Activated CD4-positive, alpha-beta T cell treated with anti-CD3 and anti-CD28 coated beads for 48 hours (primary cell): ENCODE results near the gene C12orf42.
A peak's percentile ranks its signal among the peaks of the same experiment; 100 is the strongest.

Experiments used
- DNase-seq: peaks from one replicate; pipeline ENCODE4 v3.0.0-alpha.2; 2020

The C12orf42 gene

DNA sequence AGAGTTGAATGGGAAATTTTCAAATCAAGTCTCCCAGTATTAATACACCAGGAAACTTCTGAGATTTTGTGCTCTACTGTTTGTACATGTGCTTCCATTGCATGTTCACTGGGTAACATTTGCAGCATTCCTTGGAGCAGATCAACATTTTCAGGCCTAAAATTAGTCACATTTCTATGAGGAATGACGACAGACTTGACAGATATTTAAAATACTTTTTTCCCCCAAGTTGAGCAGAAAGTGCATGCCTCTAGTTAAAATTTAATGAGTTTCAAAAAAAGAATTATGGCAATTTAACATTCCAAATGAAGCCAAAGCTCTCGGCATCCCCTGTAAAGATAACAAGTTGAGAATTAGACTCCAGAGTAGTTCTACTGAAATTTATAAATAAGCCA is 72.3 kb downstream of the C12orf42 start:
- DNase-seq = no peak

DNA sequence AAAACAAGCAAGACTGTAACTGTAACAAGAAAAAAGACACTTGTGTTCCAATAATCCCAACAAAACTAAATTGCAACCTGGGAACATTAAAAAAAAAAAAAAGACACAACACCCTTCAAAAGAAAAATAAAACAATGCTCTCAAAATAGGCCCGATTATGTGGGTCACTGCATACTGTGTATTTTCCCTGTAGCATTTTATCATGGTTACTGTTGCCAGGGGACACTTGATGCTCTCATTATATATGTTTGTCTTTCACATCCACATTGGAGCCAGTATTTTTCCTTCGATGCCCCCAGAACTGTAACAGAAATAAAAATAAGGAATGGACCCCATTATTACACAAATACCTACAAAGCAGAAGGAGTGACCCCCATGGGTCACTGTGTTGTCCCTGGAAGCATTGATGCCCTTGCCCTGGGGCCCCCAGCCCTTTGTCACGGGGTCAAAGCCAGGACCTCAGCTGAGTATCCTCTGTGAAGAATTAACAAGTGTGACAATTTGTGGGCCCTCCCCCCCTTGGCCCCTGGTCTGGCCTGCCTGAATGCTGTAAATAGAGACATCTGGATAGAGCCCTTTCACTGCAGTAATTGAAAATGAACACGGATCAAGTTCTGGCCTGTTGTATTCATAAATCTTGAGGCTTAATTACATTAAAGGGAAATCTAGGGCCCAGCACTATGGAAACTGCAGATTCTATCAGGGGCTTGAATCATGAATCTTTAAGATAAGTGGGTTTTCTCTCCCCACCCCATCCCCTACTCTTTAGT is 72.8 kb downstream of the C12orf42 start:
- no peak for DNase-seq

DNA sequence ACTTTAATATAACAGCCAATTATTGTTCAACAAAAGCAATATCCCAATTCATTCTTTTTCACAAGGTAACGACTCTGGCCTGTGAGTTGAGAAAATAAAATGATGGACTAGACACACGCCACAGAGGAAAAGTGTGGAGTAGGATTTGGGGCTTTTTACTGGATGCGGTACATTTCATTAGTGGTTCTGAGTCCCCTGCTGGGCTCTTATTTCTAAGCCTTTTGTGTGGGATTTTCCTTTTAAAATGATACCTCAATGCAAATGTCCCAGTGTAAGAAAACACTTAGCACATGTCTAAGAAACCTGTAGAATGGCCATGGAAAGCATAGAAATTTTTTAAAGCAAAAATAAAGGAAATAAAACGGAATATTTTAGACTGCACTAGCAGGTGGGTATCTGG is 73.4 kb downstream of the C12orf42 start:
- no peak for DNase-seq

DNA sequence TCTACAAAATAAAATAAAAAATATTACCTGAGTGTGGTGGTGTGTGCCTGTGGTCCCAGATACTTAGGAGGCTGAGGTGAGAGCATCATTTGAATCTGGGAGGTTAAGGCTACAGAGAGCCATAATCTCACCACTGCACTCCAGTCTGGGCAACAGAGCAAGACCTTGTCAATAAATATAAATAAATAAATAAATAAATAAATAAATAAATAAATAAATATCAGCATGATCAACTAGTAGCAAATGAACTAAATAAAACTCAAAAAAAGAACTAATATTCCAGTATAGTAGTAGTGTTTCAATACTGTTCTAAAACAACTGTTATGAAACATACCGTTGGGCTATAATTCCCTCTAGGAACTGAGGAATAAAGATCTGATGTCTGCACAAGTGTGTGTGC is 74.4 kb downstream of the C12orf42 start:
- no peak for DNase-seq

DNA sequence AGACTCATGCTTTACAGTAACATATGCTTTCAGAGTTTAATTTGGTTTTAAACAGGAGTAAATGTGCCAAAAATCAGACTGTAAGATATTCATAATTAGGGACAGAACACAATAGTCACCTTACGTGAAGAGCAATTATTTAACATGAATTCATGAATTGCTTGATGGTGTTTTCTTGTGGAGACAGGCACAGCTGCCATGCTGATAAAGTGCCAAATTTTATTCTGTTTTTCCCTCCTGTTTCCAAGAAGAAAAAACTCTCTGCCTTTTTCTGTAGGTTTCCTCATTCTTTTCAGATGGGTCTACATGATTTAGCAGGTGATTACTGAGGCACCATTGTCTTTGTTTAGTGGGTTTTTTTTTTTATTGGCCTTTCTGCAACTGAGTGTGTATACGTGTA is 80.1 kb downstream of the C12orf42 start:
- DNase-seq = no peak

DNA sequence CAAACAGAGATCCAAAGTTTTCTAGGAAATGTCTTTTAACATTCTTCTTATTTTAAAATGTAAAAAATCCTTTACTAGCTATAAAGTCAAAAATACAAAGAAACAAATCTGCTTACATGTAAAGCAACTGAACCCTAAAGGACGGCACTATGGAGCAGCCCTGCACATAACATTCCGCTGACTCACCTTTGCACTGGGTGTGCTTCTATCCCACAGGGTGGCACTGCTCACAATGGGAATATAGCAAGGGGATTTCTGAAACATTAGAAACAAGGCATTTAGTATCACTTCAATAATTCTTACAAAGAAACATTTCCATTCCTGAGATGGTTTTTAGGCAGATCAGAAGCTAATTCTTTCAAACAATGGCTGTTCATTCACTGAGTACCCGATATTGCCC is 94.3 kb downstream of the C12orf42 start:
- DNase-seq = peak; percentile 11

DNA sequence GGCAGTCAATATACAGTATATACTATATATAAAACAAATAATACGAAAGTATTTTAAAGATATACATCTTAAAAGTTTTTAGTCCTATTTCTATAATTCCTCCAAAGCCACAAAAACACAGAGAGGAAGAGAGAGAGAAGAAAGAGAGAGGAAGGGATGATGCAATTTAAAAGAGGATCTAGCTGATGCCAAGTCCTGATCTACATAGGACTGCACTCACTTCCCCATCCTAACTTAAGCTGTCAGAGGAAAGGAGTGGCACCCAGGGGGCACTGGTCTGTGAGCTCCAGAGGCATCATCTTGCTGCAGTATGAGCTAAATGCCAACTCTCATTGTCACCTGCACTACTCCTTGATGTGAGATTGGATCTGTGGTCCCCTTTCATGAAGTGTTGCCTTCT is 95.8 kb downstream of the C12orf42 start:
- no peak for DNase-seq

DNA sequence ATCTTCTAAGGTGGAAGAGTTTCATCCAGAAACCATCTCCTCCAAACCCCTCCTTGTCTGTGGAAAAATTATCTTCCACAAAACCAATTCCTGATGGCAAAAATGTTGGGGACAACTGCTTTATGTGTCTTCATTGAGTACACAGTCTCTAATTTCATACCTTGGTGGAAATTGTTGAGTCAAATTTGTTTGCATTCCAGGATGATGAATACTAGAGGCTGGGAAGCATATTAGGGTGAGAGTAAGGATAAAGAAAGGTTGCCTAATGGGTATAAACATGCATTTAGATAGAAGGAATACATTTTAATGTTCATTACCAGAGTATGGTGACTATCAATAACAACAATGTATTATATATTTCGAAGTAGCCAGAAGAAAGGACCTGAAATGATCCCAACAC is 98.2 kb downstream of the C12orf42 start:
- DNase-seq = no peak

DNA sequence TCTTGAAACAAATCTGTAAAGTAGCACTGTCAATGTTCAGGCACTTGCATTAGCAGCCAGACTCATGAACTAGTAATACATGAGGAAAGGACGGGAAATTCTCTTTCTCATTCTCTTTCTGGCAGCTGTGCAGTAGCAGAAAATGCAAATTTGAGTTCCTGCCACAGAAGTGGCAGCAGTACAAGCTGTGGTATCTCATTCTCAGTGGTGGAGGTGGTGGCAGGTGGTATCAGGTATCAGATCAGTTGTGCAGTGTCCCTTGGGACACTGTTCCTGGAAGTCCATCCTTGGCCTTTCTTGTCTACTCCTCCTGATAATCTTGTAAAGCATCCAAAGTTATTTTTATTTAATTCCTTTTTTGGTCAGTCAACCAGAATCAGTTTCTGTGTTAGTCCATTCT is 103.0 kb downstream of the C12orf42 start:
- no peak for DNase-seq

DNA sequence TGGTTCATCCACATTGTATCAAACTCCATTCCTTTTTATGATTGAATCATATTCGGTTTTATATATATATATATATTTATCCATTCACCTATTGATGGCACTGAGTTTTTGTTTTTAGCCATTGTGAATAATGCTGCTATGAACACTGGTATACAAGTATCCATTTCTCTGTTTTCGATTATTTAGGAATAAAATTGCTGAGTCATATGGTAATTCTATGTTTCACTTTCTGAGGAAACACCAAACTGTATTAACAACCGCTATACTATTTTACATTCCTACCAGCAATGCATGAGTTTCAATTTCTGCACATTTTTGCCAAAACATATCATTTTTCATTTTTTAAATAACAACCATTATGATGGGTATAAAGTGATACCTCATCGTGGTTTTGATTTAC is 104.7 kb downstream of the C12orf42 start:
- no peak for DNase-seq

DNA sequence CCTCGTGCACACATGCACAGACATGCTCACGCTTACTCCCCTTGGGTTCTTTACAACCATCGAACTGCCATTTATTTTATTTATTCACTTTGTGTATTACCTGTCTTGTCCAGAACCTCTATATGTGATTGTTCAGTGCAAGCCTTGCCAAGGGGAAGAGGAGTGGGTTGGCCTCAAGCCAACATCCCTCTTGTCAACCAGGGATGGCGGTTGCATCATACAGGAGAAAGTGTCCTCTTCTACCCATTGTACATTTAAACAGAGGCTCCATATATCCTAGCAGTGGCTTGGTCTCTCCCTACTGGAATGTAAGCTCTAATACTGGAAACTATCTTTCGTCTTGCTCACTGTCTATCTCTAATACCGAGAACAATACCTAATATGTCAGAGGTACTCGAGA is 108.4 kb downstream of the C12orf42 start:
- DNase-seq = no peak

DNA sequence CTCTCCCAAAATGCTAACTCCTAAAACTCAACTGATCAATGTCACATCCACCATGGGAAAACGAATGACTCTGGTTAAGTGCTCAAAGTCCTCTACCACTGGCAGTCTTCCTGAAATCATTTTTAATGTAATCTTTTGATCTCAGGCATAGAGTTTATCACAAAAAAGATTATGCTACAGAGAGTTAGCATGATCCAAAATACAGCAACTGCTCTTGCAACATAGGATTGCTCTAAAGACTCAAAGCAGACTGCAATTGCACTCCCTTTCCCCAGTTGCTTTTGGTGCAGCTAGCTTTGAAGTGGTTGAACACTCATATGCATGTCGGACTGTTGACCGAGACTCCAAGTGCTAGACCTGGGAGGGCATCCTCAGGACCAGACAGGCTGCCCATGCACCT is 109.3 kb downstream of the C12orf42 start:
- DNase-seq = no peak

DNA sequence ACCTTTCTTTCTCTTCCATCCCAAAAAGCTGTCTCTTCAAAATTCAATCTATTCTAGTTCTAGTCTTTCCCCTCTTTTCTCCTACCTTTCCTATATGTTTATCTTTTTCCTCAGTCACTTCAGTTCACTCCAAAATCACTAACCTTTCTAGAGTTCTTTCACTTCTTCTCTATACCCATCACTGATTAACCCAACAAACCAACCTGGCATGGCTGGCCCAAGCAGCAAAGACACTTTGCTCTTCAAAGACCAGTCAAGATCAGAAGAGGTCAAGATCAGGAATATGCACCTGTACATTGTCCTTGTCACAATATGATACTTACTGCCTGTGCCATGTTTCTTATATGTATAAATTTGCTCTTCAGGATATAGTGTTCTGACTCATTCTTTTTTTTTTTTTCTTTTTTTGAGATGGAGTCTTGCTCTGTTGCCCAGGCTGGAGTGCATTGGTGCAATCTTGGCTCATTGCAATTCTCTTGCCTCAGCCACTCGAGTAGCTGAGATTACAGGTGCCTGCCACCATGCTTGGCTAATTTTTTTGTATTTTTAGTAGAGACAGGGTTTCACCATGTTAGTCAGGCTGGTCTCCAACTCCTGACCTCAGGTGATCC is 112.9 kb downstream of the C12orf42 start:
- DNase-seq = no peak

DNA sequence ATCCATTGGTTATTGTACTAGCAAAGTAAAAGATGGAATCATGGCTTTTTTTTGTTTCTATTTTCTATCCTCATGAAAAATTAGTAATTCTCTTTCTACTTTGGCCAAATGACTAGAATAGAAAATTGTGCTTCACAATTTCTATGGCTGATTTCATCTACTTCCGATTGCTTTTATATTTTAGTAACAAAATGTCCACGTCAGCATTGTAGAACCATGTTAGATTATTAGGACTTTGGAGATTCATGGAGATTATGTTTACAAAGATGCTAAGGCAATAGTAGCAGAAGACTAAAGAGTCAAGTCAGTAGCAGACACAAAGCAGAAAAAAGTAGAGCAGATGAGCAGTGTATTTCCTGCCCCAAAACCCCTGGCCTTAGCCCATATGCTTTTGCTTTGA is 113.6 kb downstream of the C12orf42 start:
- no peak for DNase-seq

DNA sequence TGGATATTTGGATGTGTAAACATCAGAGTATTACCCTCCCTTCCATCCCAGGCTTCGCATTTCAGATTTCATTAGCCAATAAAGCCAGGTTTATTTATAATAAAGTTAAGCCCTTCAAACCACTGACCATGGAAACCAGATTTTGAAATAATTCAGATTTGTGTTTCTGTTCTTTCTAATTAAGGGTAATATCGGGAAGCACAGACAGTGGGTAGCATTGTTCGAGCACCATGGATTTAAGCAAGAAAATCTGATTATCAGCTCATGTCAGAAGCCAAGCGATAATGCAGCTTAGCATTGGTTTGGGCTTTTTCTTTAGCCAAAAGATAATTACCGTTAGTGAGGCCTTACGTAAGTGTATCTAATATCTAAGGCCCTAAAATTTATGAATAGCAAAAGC is 116.1 kb downstream of the C12orf42 start:
- DNase-seq = no peak

DNA sequence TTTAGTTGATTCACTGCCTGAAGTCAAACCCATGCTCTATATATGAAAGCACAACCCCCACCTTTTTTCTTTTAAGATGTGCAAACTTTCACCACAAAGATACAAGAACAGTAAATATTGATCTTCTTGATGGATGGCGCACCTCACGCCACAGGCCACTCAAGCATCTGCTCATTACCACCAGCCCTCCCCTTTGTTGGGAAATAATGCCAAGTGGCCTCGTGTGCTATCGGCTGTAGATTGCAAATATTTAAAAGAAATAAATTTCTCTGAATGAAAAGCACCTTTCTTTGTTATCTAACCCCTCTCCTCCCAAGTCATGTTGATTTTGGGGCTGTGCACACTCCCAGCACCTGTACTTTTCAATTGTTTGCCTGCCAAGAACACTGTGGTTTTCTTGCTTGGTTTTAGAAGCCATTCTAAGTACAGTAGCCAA is 122.7 kb downstream of the C12orf42 start:
- no peak for DNase-seq

DNA sequence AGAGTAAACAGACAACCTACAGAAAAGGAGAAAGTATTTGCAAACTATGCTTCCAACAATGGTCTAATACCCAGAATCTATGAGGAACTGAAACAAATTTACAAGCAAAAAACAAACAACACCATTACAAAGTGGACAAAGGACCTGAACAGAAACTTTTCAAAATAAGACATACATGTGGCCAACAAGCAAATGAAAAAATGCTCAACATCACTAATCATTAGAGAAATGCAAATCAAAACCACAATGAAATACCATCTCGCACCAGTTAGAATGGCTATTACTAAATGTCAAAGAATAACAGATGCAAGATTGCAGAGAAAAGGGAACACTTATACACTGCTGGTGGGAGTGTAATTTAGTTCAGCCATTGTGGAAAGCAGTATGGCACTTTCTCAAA is 125.8 kb downstream of the C12orf42 start:
- no peak for DNase-seq

DNA sequence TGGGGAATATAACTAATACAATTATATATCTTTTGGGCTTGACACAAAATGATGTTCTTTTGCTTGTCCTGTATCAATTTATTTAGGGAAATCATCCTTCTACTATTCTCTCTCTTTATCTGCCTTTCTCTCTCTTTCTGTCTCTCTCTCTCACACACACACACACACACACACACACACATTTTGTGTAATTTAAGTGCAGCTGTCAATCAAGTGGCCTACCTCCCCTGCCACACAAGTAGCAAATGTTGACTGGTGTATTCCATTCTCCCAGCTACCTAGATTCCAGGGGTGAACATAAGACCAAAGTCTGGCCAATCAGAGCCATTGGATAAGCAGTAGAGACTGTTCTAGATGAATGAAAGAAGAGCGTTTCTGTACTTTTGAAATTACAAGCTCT is 127.6 kb downstream of the C12orf42 start:
- DNase-seq = no peak

DNA sequence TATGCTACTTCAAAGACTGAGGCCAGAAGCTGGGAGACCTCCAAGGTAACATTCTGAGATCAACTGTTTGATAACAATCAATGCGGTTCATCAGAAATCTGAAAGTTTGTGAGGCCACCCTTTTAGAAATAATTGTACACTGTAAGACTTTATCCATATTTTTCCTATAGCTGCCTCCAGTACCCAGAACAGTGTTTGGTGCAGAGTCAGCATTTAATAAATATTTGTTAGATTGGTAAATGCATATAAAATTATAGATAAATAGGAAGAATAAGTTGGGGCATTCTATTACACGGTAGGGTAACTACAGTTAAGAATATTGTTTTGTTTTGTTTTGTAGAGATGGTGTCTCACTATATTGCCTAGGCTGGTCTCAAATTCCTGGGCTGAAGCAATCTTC is 141.4 kb downstream of the C12orf42 start:
- no peak for DNase-seq

DNA sequence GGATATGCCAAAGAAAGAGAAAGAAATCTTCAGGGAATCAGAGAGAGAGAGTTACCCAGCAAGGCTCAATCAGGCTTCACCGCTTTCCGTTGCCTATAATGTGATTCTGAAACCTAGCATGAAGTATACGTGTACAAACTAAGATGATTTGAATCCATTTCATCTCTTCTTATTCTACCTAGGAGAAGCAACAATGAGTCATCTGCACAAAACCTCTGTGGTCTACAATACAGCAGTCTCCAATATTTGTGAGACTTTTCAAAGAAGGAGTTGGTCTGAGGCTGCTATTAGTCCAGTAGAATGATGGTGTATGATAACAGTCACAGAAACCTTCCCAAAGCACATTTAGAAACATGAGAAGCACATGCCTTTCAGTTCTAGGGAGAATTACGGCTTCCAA is 141.9 kb downstream of the C12orf42 start:
- no peak for DNase-seq

DNA sequence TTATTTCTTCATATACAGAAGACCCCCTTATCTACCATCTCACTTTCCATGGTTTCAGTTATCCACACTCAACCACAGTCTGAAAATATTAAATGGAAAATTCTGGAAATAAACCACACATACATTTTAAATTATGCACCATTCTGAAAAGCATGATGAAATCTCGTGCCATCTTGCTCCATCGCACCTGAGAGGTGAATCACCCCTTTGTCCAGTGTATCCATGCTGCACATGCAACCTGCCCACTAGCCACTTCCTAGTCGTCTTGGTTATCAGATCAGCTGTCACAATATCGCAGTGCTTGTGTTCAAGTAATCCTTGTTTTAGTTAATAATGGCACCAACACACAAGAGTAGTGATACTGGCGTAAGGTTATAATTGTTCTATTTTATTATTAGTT is 145.7 kb downstream of the C12orf42 start:
- no peak for DNase-seq

DNA sequence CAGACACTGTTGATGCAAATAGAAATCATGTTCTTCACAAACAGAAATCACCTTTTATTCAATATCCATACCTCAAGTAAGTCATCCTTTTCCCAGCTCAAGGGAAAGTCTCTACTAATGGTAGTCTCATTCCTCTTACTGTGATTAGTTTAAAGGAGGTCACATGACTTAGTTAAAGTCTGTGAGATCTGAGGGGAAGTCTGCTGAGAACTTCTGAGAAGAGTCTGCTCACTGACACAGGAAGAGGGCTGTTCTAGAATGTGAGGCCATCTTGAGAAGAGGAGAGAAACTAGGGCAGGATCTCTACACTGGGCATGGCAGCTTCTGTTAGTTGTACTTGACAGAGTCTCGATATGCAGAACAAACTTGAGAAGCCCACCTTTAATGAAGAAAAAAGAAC is 146.8 kb downstream of the C12orf42 start:
- DNase-seq = no peak

DNA sequence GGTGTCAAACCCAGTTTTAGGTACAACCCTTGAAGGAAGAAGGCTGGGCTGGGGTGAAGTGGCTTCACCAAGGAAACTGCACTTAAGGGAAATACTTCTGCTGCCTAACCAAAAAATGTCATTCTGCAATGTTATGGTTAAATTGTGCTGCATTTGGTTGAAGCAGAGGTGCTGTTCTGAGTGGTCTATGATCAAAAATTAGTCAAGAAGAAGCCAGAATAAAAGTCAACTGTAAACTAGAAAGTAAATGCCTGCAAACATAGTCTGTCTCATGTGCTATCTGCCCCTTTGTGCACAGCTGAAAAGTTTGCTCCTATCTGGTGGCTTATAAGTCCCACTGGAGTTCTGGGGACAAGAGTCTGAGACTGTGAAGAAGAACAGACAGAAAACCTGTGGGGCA is 158.8 kb downstream of the C12orf42 start:
- no peak for DNase-seq

DNA sequence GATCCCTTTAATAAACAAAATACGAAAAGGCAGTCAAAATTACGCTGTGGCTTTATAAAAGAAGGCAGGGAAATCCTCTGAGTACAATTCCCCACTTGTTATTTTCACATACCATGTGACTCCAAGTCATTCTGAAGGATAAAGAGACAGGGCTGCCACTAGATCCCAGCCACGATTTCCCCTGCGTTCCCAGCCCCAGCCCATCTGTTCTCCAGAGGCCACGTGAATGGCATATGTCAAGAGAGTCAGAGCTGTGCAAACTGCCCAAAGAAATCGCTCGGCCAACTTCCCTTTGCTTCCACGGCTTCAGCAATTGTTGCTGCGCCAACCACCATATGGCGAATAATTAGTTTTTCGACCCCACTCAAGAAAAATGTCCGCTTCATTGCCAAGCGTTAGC is 161.3 kb downstream of the C12orf42 start:
- DNase-seq = no peak

DNA sequence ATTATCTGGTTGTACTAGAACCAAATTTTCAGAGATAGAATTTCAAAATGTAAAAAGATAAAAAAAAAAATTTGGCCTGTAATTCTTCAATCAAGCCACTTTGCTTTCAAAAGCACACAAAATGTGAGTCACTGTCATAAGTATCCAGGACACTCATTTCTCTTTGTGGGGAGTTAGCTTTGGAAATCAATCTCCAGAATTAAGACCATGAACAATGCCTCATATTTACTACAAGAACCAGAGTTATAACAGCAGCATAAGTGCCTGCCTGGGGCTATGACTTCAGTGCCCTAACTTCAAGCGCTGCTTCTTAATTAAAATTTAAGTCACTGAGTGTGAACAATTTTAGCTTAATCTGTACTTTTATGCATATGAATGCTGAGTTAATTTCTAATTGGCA is 162.1 kb downstream of the C12orf42 start:
- DNase-seq = no peak
